Panc1 (cell line): ENCODE measurements around the gene ABHD4. TPM values are rescaled to one million over a fixed set of nuclear protein-coding genes. Genes with fewer than 3 reads are reported as not detected.

Source experiments
- ATAC-seq: fragments of 200-7000 bp; cut with Tn5 transposase; 2 replicates; pipeline ENCODE4 v1.9.1; 2020; ENCODE audit warnings: mild to moderate bottlenecking, moderate library complexity
- BruUV-seq: library from RNA; stranded (reverse); fragments of 400-500 nt; replicated peaks from 2 replicates; lab custom pipeline; 2021; lab: Mats Ljungman, UMichigan
- CTCF ChIA-PET: fragments of 300-600 bp; sonication (Branson Sonifier 250); formaldehyde crosslinking; loops from one replicate; lab custom pipeline; 2022; ENCODE audit warnings: antibody characterized with exemption; lab: Charles Lee
- POLR2A ChIA-PET: fragments of 300-600 bp; sonication (Branson Sonifier 250); formaldehyde crosslinking; loops from one replicate; lab custom pipeline; 2022; ENCODE audit warnings: antibody characterized with exemption; lab: Charles Lee
- DNase-seq: peaks from one replicate; pipeline ENCODE4 v3.0.0-alpha.2; 2010; ENCODE audit warnings: low read depth, low spot score
- H3K27ac ChIP-seq: 2 replicates; pipeline ENCODE4 v1.5.1; 2011; ENCODE audit warnings: mild to moderate bottlenecking, low read length, inconsistent platforms
- H3K27me3 ChIP-seq: fragments of 200-500 bp; sonication (Bioruptor generic); 2 replicates; pipeline ENCODE4 v1.6.0; 2014; ENCODE audit warnings: low read length, inconsistent platforms; ENCODE audit not compliant: control insufficient read depth, insufficient read depth
- H3K36me3 ChIP-seq: fragments of 200-500 bp; sonication (Bioruptor generic); 2 replicates; pipeline ENCODE4 v1.5.1; 2014; ENCODE audit warnings: inconsistent platforms, mild to moderate bottlenecking, low read length, moderate library complexity; ENCODE audit not compliant: control insufficient read depth, insufficient read depth
- H3K4me1 ChIP-seq: 2 replicates; pipeline ENCODE4 v1.5.1; 2011; ENCODE audit warnings: inconsistent platforms, mild to moderate bottlenecking, low read length, moderate library complexity; ENCODE audit not compliant: control insufficient read depth, insufficient read depth
- H3K4me3 ChIP-seq, 2 experiments: 2 replicates each; pipeline ENCODE4 v1.5.1; 2011 to 2012; ENCODE audit warnings: low read depth in 2 of 2, low read length in 2 of 2, mild to moderate bottlenecking in 2 of 2, inconsistent platforms in 1 of 2, moderate library complexity in 1 of 2
- H3K9me3 ChIP-seq: fragments of 200-500 bp; sonication (Bioruptor generic); 2 replicates; pipeline ENCODE4 v1.5.1; 2014; ENCODE audit warnings: low read depth, mild to moderate bottlenecking, inconsistent platforms, low read length, moderate library complexity; ENCODE audit not compliant: control insufficient read depth, insufficient read depth
- CTCF ChIP-seq: fragments of 450-650 bp; IDR thresholded peaks from 2 replicates; pipeline ENCODE4 v1.5.1; 2017; ENCODE audit warnings: mild to moderate bottlenecking
- POLR2AphosphoS5 ChIP-seq: IDR thresholded peaks from 2 replicates; pipeline ENCODE4 v1.6.1; 2012; ENCODE audit warnings: mild to moderate bottlenecking, low read depth, low read length, moderate library complexity
- REST ChIP-seq, 2 experiments: IDR thresholded peaks; 2 replicates each; pipeline ENCODE4 v1.6.1; 2011 to 2012; ENCODE audit warnings: low read depth in 2 of 2, control low read depth in 1 of 2, low read length in 1 of 2, mild to moderate bottlenecking in 1 of 2, moderate library complexity in 1 of 2; ENCODE audit not compliant: insufficient read depth in 1 of 2
- SIN3A ChIP-seq: IDR thresholded peaks from 2 replicates; pipeline ENCODE4 v1.6.1; 2012; ENCODE audit warnings: low read depth, mild to moderate bottlenecking, low read length, moderate library complexity, borderline replicate concordance; ENCODE audit not compliant: insufficient read depth
- TCF7L2 ChIP-seq: IDR thresholded peaks from 2 replicates; pipeline ENCODE4 v1.6.1; 2011; ENCODE audit warnings: mild to moderate bottlenecking, low read depth, low read length, inconsistent platforms
- in situ Hi-C: cut with HindIII; loops from 2 replicates; pipeline ENCODE4 v1.10.0; 2016; ENCODE audit warnings: low sequenced_read_pairs, low pct_unique_long_range_greater_than_20kb
- intact Hi-C: fragments of 100-400 bp; cut with micrococcal nuclease; formaldehyde crosslinking; loops from one replicate; pipeline ENCODE4 v1.10.0; 2022; ENCODE audit not compliant: unreplicated experiment
- total RNA-seq: library from RNA; stranded (reverse); gene quantifications from one replicate; pipeline ENCODE4 v1.2.1, GENCODE V29; 2021; ENCODE audit not compliant: unreplicated experiment

ABHD4 gene
- total RNA-seq, 1 experiment from 2014 or later = 5.1 TPM

- no TSS peak for BruUV-seq
- no peak overlapping the region for H3K27ac ChIP-seq
- H3K9me3 ChIP-seq = no peaks in the 10 kb centered on the region
- H3K36me3 ChIP-seq = no peaks in the 10 kb centered on the region
- POLR2A ChIA-PET = interaction anchor here (0.7 kb wide), 1 partner anchor 115 kb away, joined by 4 read pairs; no protein-coding TSS in a partner anchor
- intact Hi-C loops = no loop called here
- in situ Hi-C loops = no loop called here
- CTCF ChIA-PET = no interaction called here
- no peak overlapping the region for H3K4me3 ChIP-seq
- ATAC-seq (no peak), DNase-seq (no peak)
- no peaks in the 10 kb centered on the region for H3K27me3 ChIP-seq
- TF ChIP-seq POLR2AphosphoS5 = no peak
- TF ChIP-seq TCF7L2 = no peak
- H3K4me1 ChIP-seq = no peaks in the 10 kb centered on the region
These were observed 48.6 kb downstream of the ABHD4 start for GRCh38 chr14:22646570-22647254.

GRCh38 chr14:22648506-22648905 lies 50.4 kb downstream of the ABHD4 start:
- no peak for ATAC-seq
- in situ Hi-C loops (no loop called here), intact Hi-C loops (no loop called here)
- no peak overlapping the region for H3K4me3 ChIP-seq
- no peaks in the 10 kb centered on the region for H3K36me3 ChIP-seq
- H3K4me1 ChIP-seq = no peaks in the 10 kb centered on the region
- no peaks in the 10 kb centered on the region for H3K27me3 ChIP-seq
- H3K27ac ChIP-seq = no peak overlapping the region
- POLR2A ChIA-PET = no interaction called here
- no peak for DNase-seq
- TF ChIP-seq TCF7L2 (no peak), CTCF (no peak), SIN3A (no peak), REST (IDR thresholded peaks at IDR 0.05; ENCODE audit: insufficient read depth in 1 of 2, low read depth in 2 of 2, low read length in 1 of 2) (no peak), POLR2AphosphoS5 (no peak)
- no peaks in the 10 kb centered on the region for H3K9me3 ChIP-seq
- no TSS peak for BruUV-seq
- CTCF ChIA-PET = no interaction called here
